Right ventricle myocardium superior (tissue), 1 donor: Measurements from ENCODE around the gene BANF1. TPM values are rescaled to one million over a fixed set of nuclear protein-coding genes. Genes with fewer than 3 reads are reported as not detected.
A peak's percentile ranks its signal among the peaks of the same experiment; 100 is the strongest.
"Not testable (repeated sequence)": the region's sequence is repeated elsewhere in the genome, so short reads cannot be mapped to it uniquely, and the experiment has no call there.

Experiments used
- ATAC-seq: fragments of 200-7000 bp; cut with Tn5 transposase; one replicate; pipeline ENCODE4 v1.9.1; 2020; ENCODE audit warnings: mild to moderate bottlenecking; ENCODE audit not compliant: poor library complexity
- DNase-seq: peaks from one replicate; pipeline ENCODE4 v3.0.0-alpha.2; 2020
- intact Hi-C: fragments of 100-400 bp; cut with DNase I; formaldehyde crosslinking; loops from one replicate; pipeline ENCODE4 v1.11.2; 2022
- total RNA-seq: library from RNA; stranded (reverse); fragmentation: NEBNext Ultra II Directional; extraction: Animal tissue kit (Norgen Biotek cat#: 25700); gene quantifications from one replicate; pipeline ENCODE4 v1.2.1, GENCODE V29; 2021
- donor health status: DM: no; HTN: yes; CAD: no; lungs with severe emphysema.

Gene BANF1
- total RNA-seq, 1 donor from 2014 or later, result 256 TPM

DNA sequence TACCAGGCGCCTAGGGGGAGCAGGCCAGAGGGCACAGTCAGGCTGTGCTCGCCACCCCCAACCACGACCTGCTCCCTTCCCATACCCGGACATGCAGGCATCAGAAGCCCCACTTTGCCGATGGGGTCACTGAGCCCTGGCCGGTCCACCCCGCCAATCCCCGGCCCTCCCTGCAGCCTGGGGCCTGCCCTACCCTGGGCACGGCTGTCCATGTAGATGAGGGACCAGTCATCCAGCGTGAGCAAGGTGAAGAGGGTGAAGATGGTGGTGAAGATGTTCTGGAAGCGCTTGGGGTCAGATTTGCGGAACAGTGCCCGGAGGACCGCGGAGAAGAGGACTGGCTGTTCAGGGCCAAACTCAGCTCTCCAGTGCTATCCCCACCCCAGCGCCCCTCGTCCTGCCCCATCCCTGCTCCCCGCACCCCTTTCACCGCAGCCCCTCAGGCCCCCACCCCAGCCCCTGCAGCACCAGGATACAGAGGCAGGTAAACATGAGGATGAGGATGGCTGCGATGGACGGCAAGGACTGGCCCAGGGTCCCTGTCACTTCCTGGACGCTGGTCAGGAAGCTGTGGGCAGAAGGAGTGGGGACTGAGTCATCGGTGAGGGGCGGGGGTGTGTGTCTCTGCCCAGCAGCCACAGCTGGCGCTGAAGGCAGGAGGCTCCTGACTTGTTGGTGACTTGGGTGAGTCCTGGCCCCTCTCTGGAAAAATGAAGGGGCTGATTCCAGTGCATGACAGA is 18.5 kb downstream of the BANF1 start:
- ATAC-seq (peak; percentile 23), DNase-seq (peak; percentile 61)
- intact Hi-C loops, result no loop called here

- intact Hi-C loops, result no loop called here
- ATAC-seq (peak; percentile 88), DNase-seq (peak; percentile 88)
These were observed 20.3 kb downstream of the BANF1 start for GRCh38 chr11:66022401-66023185.

- DNase-seq, ATAC-seq, intact Hi-C loops: not testable (repeated sequence)
These were observed 20.8 kb downstream of the BANF1 start for GRCh38 chr11:66023186-66023440.

DNA sequence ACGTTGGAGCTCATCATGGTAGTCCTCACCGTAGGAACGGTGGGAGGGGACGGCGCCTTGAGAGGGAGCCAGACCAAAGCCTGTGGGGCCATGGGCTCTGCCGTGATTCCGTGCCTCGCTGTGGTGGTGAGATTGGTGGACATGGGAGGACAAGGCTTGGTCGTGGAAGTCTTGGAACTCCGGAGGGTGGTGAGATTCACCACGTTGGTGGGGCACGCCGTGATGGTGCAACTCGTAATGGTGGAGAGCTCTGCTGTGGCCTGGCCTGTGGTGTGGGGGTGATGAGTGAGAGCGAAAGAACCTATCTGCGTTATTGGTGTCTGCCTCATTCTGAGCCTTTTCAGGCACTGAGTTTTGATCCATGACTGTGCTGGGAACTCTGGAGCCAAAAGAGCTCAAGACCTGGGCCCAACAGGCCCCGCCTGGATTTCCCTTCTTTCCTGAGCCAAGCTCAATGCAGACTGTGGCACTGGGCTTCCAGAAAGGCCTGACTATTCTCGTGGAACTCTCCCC is 23.8 kb downstream of the BANF1 start, which contains the start of gene CATSPER1:
CATSPER1 (minus strand) TSS at position 463 of the 513 bp plus-strand sequence; CDS start at position 363, 100 bp downstream.
- ATAC-seq, result no peak
- intact Hi-C loops, result no loop called here
- DNase-seq, result no peak

GRCh38 chr11:66032957-66033735 is 30.8 kb downstream of the BANF1 start:
- intact Hi-C loops, result no loop called here
- DNase-seq, result no peak
- ATAC-seq, result no peak

DNA sequence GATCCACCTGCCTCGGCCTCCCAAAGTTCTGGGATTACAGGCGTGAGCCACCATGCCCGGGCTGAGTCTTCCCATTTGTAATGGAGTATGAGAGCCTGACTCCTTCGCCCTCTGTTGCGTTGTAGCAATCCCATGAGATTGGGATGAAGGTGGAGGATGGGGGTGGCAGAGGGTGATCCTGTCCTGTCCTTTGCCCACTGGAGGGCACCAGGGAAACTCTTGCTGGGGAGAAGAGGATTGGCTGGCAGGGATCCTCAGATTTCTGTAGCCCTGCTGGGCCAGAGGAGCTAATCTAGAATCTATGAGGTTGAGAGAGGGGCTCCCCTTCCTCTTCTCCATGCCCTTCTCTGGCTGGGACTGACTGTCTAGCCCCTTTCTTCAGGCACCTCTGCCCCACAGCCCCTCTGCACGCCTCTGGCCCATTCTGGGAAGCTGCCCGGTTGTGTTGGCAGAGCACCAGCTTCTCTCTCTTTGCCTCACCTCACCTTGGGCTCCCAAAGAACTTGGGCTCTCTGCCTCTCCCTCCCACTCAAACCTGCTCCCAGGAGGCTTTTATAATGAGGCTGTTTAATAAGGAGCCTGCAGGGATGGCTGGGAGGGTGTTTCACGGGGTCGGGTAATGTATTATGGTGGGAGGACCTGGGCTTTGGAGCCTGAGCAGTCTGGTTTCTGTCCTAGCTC is 33.5 kb downstream of the BANF1 start:
- intact Hi-C loops, result no loop called here
- peak; percentile 55 for ATAC-seq
- no peak for DNase-seq

- no peak for DNase-seq
- no peak for ATAC-seq
- intact Hi-C loops, result no loop called here
These were observed 34.0 kb downstream of the BANF1 start for GRCh38 chr11:66036334-66036710.

GRCh38 chr11:66037327-66037726 is 35.0 kb downstream of the BANF1 start:
- DNase-seq (no peak), ATAC-seq (no peak)
- intact Hi-C loops, result no loop called here

GRCh38 chr11:66039765-66040164 is 37.5 kb downstream of the BANF1 start:
- no peak for DNase-seq
- ATAC-seq, result no peak
- intact Hi-C loops, result no loop called here

- intact Hi-C loops, result no loop called here
- DNase-seq, result no peak
- no peak for ATAC-seq
These were observed 40.1 kb downstream of the BANF1 start for GRCh38 chr11:66042227-66042995.

- no peak for ATAC-seq
- intact Hi-C loops, result no loop called here
- no peak for DNase-seq
These were observed 40.9 kb downstream of the BANF1 start for GRCh38 chr11:66042996-66043906.

DNA sequence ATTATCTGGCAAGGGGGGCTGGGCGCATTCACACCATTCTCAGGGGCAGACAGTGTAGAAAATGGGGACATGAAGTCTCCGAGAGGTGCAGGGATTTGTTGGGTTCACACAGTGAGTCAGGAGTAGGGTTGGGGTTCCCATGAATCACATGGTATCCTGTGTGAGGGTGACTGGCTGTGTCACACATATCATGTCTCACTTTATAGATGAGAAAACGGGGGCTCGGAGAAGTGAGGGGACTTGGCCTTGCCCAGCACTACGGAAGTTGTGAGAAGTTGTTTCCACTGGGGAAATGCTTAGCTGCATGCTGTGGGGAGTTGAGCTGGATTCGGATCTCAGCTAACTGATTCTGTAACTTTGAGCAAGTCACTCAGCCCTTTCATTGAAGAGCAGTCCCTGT is 42.5 kb downstream of the BANF1 start:
- DNase-seq, result no peak
- intact Hi-C loops, result no loop called here
- no peak for ATAC-seq

DNA sequence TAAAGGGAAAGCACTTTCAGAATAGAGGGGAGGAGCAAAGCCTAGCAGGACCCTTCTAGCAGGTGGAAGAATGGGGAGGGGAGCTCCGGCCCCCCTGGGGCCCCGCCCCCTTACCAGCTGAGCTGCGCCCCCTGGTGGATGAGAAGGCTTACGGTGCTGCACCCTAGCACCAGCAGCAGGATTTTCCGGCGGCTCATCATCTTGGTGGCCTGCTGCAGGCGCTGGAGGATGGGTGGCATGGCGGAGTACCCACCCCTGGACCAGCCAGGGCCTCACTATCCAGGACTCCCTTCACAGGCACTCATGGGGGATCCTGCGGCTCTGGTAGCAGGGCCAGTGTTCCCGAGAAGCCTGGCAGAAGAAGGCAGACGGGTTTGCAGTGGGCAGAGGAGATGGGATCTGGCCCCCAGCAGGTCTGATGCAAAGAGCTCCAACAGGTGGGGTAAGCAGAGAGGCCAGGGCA is 42.9 kb downstream of the BANF1 start:
- DNase-seq, result peak; percentile 80
- peak; percentile 80 for ATAC-seq
- intact Hi-C loops, result no loop called here

GRCh38 chr11:66046901-66047300 is 44.6 kb downstream of the BANF1 start:
- DNase-seq (no peak), ATAC-seq (no peak)
- intact Hi-C loops, result no loop called here

GRCh38 chr11:66047541-66048365 is 45.5 kb downstream of the BANF1 start:
- intact Hi-C loops, result no loop called here

More at GRCh38 chr11:66047541-66048365, 45.5 kb downstream of the BANF1 start:
- DNase-seq (no peak), ATAC-seq (no peak)
